GM19025 (cell line): Measurements from ENCODE around the gene ZSWIM3.

Experiments used
- ATAC-seq: cut with Tn5 transposase; IDR thresholded peaks from one replicate; pipeline ENCODE4 v1.9.1; 2021; ENCODE audit warnings: mild to moderate bottlenecking, low read depth, moderate library complexity; ENCODE audit not compliant: unreplicated experiment

The ZSWIM3 gene

GRCh38 chr20:45832619-45833018 lies 24.8 kb upstream of the ZSWIM3 start:
- ATAC-seq, result no peak

GRCh38 chr20:45833030-45833882 lies 24.2 kb upstream of the ZSWIM3 start, which contains the start of gene SNX21:
Gene SNX21, plus strand, starts transcription at chr20:45833799. Its CDS starts 121 bp downstream, at chr20:45833920.
- ATAC-seq, result no peak

GRCh38 chr20:45833883-45834796 lies 23.3 kb upstream of the ZSWIM3 start:
- no peak for ATAC-seq

- ATAC-seq, result no peak
Measured at GRCh38 chr20:45834797-45835161, 22.6 kb upstream of the ZSWIM3 start.

GRCh38 chr20:45835329-45835765 lies 22.1 kb upstream of the ZSWIM3 start:
- no peak for ATAC-seq

GRCh38 chr20:45835825-45836224 lies 21.6 kb upstream of the ZSWIM3 start:
- no peak for ATAC-seq

GRCh38 chr20:45836841-45837240 lies 20.6 kb upstream of the ZSWIM3 start:
- ATAC-seq, result no peak

GRCh38 chr20:45840700-45841198 lies 16.7 kb upstream of the ZSWIM3 start:
- ATAC-seq, result no peak

- ATAC-seq, result no peak
Measured at GRCh38 chr20:45841407-45842129, 15.8 kb upstream of the ZSWIM3 start.

- no peak for ATAC-seq
Measured at GRCh38 chr20:45842169-45842812, 15.1 kb upstream of the ZSWIM3 start.

- ATAC-seq, result no peak
Measured at GRCh38 chr20:45843506-45843905, 13.9 kb upstream of the ZSWIM3 start.

- ATAC-seq, result no peak
Measured at GRCh38 chr20:45845452-45845851, 12.0 kb upstream of the ZSWIM3 start.

GRCh38 chr20:45848421-45848820 lies 9.0 kb upstream of the ZSWIM3 start:
- no peak for ATAC-seq

GRCh38 chr20:45848969-45849582 lies 8.3 kb upstream of the ZSWIM3 start:
- ATAC-seq, result no peak

GRCh38 chr20:45850238-45850637 lies 7.2 kb upstream of the ZSWIM3 start:
- no peak for ATAC-seq

- ATAC-seq, result no peak
Measured at GRCh38 chr20:45850926-45851325, 6.5 kb upstream of the ZSWIM3 start.

GRCh38 chr20:45851501-45851900 lies 5.9 kb upstream of the ZSWIM3 start:
- ATAC-seq, result no peak

GRCh38 chr20:45852326-45852725 lies 5.1 kb upstream of the ZSWIM3 start:
- ATAC-seq, result no peak

- no peak for ATAC-seq
Measured at GRCh38 chr20:45853484-45853883, 3.9 kb upstream of the ZSWIM3 start.

GRCh38 chr20:45857882-45858216 lies 435 bp downstream of the ZSWIM3 start:
- peak; percentile 7 for ATAC-seq
